Adipocyte (in vitro differentiated cells): ENCODE measurements around the gene PROX1.

Experiments
- DNase-seq: peaks from one replicate; pipeline ENCODE4 v3.0.0-alpha.2; 2015; ENCODE audit warnings: low read depth
- H3K27me3 ChIP-seq: replicated peaks from 2 replicates; pipeline ENCODE4 v1.7.0; 2013; ENCODE audit warnings: mild to moderate bottlenecking, low read length, moderate library complexity; ENCODE audit not compliant: control insufficient read depth, insufficient read depth
- H3K36me3 ChIP-seq: 2 replicates; pipeline ENCODE4 v1.7.0; 2013; ENCODE audit warnings: low read length, mild to moderate bottlenecking, moderate library complexity; ENCODE audit not compliant: control insufficient read depth, insufficient read depth, severe bottlenecking
- H3K4me1 ChIP-seq: 2 replicates; pipeline ENCODE4 v1.7.0; 2013; ENCODE audit warnings: mild to moderate bottlenecking, low read length, moderate library complexity; ENCODE audit not compliant: control insufficient read depth, insufficient read depth
- H3K4me3 ChIP-seq: 2 replicates; pipeline ENCODE4 v1.7.0; 2013; ENCODE audit warnings: mild to moderate bottlenecking, low read length, moderate library complexity
- H3K9ac ChIP-seq: 2 replicates; pipeline ENCODE4 v1.7.0; 2013; ENCODE audit warnings: mild to moderate bottlenecking, low read length, moderate library complexity
- H3K9me3 ChIP-seq: 2 replicates; pipeline ENCODE4 v1.7.0; 2013; ENCODE audit warnings: mild to moderate bottlenecking, low read length, moderate library complexity; ENCODE audit not compliant: control insufficient read depth

The PROX1 gene

DNA sequence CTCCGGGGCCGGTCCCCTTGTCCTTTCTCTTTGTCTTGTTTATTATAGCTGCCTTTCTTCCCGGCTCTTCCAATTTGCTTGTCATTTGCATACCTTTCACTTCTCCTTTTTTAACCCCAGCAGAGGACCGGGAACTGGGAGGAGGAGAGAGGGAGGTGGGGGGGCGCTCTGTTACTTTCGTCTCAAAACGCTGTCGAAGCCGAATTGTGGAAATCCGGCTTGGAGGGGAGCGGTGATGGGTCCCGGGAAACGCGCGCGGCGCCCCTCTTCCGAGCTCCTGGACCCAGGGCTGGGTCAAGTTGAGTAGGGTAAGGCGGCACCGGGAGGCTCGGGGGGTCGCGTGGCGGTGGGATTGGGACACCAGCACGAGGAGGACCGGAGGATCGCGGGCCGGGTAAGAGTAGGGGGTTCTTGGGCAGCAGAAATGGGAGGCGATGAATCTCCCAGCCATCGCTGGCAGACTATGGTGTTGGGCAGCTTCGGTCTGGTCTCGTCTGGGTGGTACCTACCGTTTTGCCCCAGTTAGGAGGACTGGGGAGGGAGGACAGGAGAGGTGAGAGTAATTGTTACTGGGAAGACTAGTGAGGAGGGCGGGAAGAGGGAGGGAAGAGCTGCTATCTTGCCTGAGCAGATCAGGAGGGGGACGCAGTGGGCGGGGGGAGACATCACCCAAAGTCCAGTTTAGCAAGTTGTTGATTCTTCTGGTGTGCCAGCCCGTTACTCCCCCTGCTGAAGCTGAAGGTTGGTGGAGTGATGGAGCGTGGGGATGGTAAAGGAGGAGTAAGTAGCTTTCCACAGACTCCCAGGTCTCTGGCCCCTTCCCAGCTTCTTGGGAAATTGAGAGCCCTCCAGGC lies 1.5 kb downstream of the PROX1 start:
- peaks cover 52% of the 10 kb centered on the region for H3K27me3 ChIP-seq
- DNase-seq = peak; percentile 5
- peak overlapping the region; percentile 76 for H3K9ac ChIP-seq
- H3K4me1 ChIP-seq = peaks cover 10% of the 10 kb centered on the region
- no peaks in the 10 kb centered on the region for H3K36me3 ChIP-seq
- H3K4me3 ChIP-seq = peak overlapping the region; percentile 88
- no peaks in the 10 kb centered on the region for H3K9me3 ChIP-seq

DNA sequence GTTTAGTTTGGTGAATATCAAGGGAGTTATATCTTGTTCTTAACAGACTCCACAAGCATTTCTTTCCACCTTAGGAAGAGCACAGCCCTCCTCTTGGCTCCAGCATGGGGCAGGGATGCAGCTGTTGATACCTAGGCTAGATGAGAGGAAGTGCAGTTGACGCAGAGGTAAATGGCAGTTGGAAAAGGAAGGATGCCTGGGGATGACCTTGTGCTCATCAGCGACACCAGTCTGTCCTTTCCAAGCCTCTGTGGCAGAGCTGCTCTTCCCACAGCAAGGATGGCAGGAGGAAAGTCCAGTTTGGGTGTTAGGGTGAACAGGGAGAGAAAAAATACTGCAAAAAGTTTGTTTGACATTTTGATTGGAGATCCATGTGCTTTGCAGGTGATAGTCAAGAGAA lies 6.2 kb downstream of the PROX1 start:
- no peak overlapping the region for H3K9ac ChIP-seq
- H3K36me3 ChIP-seq = no peaks in the 10 kb centered on the region
- peaks cover 26% of the 10 kb centered on the region for H3K27me3 ChIP-seq
- no peak overlapping the region for H3K4me3 ChIP-seq
- DNase-seq = no peak
- no peaks in the 10 kb centered on the region for H3K4me1 ChIP-seq
- H3K9me3 ChIP-seq = no peaks in the 10 kb centered on the region

DNA sequence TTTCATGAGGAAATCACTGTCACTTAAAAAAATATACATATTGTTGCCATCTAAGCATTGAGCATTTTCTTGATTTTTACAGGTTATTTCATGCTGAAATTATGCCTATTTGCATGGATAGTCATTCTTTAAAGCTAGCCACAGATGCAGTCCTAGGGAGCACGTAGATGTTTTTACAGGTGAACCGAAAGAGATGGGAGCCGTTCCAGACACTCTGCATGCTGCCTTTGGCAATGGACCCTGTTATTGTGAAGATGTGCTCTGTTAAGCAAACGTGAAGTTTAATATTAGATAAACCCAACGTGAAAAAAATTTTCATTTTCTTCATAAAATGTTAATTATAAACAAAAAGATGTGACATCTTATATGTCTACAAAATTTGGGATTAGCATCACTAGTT lies 7.1 kb downstream of the PROX1 start:
- Histone ChIP-seq H3K9ac (no peak overlapping the region), H3K9me3 (no peaks in the 10 kb centered on the region), H3K36me3 (no peaks in the 10 kb centered on the region), H3K4me1 (no peaks in the 10 kb centered on the region), H3K27me3 (peaks cover 16% of the 10 kb centered on the region), H3K4me3 (no peak overlapping the region)
- DNase-seq = no peak

DNA sequence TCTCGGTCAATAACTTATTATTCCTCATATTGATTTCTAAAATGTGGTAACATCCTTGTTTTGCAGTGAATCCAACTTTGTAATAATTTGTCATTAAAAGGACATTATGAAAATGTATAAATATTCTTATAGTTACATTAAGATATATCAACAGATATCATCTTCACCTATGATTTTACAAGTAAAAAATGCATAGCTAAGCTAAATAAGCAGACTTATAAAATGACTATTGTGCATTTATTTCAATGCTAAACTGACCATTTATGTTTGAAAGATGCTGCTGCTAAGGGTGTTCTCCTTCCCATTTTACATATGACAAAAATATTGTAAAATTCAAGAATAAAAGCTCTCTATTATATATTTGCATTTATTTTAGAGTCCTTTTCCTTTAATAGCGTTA lies 7.8 kb downstream of the PROX1 start:
- Histone ChIP-seq H3K36me3 (no peaks in the 10 kb centered on the region), H3K4me3 (no peak overlapping the region), H3K9ac (no peak overlapping the region), H3K9me3 (no peaks in the 10 kb centered on the region), H3K27me3 (peaks cover 9% of the 10 kb centered on the region), H3K4me1 (no peaks in the 10 kb centered on the region)
- no peak for DNase-seq

DNA sequence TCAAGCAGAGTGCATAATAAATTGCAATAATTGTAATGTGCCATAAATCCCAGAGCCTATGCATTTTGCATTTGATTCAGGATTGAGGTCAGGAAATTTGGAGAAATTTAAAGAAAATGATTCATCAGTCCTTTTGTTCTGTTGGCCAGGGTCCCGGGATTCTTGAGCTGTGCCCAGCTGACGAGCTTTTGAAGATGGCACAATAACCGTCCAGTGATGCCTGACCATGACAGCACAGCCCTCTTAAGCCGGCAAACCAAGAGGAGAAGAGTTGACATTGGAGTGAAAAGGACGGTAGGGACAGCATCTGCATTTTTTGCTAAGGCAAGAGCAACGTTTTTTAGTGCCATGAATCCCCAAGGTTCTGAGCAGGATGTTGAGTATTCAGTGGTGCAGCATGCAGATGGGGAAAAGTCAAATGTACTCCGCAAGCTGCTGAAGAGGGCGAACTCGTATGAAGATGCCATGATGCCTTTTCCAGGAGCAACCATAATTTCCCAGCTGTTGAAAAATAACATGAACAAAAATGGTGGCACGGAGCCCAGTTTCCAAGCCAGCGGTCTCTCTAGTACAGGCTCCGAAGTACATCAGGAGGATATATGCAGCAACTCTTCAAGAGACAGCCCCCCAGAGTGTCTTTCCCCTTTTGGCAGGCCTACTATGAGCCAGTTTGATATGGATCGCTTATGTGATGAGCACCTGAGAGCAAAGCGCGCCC lies 8.7 kb downstream of the PROX1 start:
- H3K4me1 ChIP-seq = no peaks in the 10 kb centered on the region
- H3K27me3 ChIP-seq = peaks cover 4% of the 10 kb centered on the region
- DNase-seq = no peak
- no peaks in the 10 kb centered on the region for H3K9me3 ChIP-seq
- no peaks in the 10 kb centered on the region for H3K36me3 ChIP-seq
- H3K9ac ChIP-seq = no peak overlapping the region
- no peak overlapping the region for H3K4me3 ChIP-seq

DNA sequence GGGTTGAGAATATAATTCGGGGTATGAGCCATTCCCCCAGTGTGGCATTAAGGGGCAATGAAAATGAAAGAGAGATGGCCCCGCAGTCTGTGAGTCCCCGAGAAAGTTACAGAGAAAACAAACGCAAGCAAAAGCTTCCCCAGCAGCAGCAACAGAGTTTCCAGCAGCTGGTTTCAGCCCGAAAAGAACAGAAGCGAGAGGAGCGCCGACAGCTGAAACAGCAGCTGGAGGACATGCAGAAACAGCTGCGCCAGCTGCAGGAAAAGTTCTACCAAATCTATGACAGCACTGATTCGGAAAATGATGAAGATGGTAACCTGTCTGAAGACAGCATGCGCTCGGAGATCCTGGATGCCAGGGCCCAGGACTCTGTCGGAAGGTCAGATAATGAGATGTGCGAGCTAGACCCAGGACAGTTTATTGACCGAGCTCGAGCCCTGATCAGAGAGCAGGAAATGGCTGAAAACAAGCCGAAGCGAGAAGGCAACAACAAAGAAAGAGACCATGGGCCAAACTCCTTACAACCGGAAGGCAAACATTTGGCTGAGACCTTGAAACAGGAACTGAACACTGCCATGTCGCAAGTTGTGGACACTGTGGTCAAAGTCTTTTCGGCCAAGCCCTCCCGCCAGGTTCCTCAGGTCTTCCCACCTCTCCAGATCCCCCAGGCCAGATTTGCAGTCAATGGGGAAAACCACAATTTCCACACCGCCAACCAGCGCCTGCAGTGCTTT lies 9.4 kb downstream of the PROX1 start:
- Histone ChIP-seq H3K27me3 (peaks cover 4% of the 10 kb centered on the region), H3K4me1 (no peaks in the 10 kb centered on the region), H3K9me3 (no peaks in the 10 kb centered on the region), H3K9ac (no peak overlapping the region), H3K4me3 (no peak overlapping the region), H3K36me3 (no peaks in the 10 kb centered on the region)
- no peak for DNase-seq

DNA sequence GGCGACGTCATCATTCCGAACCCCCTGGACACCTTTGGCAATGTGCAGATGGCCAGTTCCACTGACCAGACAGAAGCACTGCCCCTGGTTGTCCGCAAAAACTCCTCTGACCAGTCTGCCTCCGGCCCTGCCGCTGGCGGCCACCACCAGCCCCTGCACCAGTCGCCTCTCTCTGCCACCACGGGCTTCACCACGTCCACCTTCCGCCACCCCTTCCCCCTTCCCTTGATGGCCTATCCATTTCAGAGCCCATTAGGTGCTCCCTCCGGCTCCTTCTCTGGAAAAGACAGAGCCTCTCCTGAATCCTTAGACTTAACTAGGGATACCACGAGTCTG lies 10.0 kb downstream of the PROX1 start:
- DNase-seq = no peak
- peaks cover 4% of the 10 kb centered on the region for H3K4me1 ChIP-seq

DNA sequence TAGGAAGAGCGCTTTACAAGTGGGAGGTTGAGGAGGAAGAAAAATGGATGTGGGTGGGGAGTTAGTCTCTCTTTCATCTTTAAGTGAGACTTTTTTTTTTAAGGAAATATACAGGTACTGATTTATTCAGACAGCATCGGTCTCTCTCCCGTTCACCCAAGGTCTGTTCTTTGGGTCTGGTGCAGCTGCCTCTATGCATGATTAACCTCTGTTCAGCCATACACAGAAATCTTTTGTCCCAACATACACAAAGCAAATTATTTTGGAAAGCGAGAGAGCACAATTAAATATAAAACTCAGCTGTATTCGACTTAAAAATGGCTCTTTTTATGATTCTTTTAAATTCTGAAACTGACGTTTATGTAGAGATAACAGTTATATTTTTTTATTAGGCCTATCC lies 11.0 kb downstream of the PROX1 start:
- H3K4me3 ChIP-seq = no peak overlapping the region
- H3K4me1 ChIP-seq = peaks cover 10% of the 10 kb centered on the region
- DNase-seq = no peak
- no peak overlapping the region for H3K9ac ChIP-seq
- H3K36me3 ChIP-seq = no peaks in the 10 kb centered on the region
- no peaks in the 10 kb centered on the region for H3K9me3 ChIP-seq
- peaks cover 4% of the 10 kb centered on the region for H3K27me3 ChIP-seq

More for the DNA sequence above, 10.0 kb downstream of the PROX1 start:
- H3K9ac ChIP-seq = no peak overlapping the region
- H3K4me3 ChIP-seq = no peak overlapping the region
- no peaks in the 10 kb centered on the region for H3K9me3 ChIP-seq
- H3K36me3 ChIP-seq = no peaks in the 10 kb centered on the region
- H3K27me3 ChIP-seq = peaks cover 4% of the 10 kb centered on the region

DNA sequence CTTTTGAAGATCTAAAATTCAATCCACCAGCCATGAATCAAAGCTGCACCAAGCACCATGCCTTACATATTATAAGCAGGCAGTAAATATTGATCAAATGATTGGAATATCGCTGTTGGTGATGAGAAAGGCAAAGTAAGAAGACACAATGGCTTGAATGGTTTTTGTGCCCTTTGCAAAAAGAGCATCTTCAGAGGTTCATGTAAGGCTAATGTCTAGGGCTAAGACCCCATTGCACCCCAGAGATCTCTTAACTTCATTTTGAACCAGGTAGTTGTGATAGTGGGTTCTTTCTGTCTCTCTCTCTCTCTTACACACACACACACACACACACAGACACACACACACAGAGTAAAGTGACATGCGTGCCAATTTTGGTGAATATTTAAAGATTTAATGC lies 12.0 kb downstream of the PROX1 start:
- no peaks in the 10 kb centered on the region for H3K36me3 ChIP-seq
- no peak overlapping the region for H3K4me3 ChIP-seq
- H3K4me1 ChIP-seq = peaks cover 10% of the 10 kb centered on the region
- DNase-seq = no peak
- no peaks in the 10 kb centered on the region for H3K9me3 ChIP-seq
- H3K9ac ChIP-seq = no peak overlapping the region
- peaks cover 4% of the 10 kb centered on the region for H3K27me3 ChIP-seq

DNA sequence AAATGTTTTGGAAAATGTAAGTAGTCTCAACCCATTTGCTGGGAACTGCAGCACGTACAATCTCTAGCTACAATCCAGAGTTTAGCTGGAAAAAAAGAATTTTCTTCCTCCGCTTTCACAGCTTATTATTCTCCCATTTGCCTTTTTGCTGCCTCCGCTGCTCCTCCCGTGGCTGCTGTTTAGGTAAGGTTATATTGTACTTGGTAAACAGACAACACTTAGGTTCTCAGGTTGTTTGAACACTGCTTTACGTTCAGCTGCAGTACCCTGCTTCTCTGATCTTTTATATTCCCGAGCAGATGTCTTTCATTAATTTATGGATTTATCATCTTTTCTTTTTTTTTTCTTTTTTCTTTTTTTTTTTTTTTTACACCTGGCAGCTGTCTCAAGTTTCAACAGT lies 14.3 kb downstream of the PROX1 start:
- peaks cover 4% of the 10 kb centered on the region for H3K27me3 ChIP-seq
- no peaks in the 10 kb centered on the region for H3K9me3 ChIP-seq
- no peaks in the 10 kb centered on the region for H3K36me3 ChIP-seq
- peaks cover 10% of the 10 kb centered on the region for H3K4me1 ChIP-seq
- H3K9ac ChIP-seq = no peak overlapping the region
- DNase-seq = no peak
- no peak overlapping the region for H3K4me3 ChIP-seq

DNA sequence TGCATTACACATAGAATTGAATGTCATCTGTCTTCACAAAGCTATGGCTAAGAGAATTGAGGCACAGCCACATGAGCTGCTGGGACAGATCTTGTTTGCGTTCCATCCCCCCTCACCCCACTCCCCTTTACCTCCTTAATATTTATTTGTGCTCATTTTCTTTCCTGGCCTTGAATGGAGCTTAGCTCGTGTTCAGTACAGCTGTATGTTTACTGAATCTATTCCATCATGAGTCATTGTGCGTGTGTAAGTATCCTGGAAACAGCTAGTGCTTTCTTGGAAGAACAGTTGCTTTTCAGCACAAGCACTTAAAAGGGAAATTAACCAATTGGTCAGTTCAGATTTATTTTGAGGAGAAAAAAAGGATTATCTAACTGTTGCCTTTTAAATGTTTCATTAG lies 14.7 kb downstream of the PROX1 start:
- H3K4me1 ChIP-seq = peaks cover 10% of the 10 kb centered on the region
- peak; percentile 51 for DNase-seq
- H3K9me3 ChIP-seq = no peaks in the 10 kb centered on the region
- H3K9ac ChIP-seq = no peak overlapping the region
- H3K4me3 ChIP-seq = no peak overlapping the region
- peaks cover 4% of the 10 kb centered on the region for H3K27me3 ChIP-seq
- H3K36me3 ChIP-seq = no peaks in the 10 kb centered on the region
